NCI-H1930 (cell line): ENCODE results near the gene HAVCR2.

ENCODE experiments used
- DNase-seq, 2 experiments: peaks; one replicate each; lab custom pipeline; 2025; lab: John Stamatoyannopoulos, UW

Gene HAVCR2

DNA sequence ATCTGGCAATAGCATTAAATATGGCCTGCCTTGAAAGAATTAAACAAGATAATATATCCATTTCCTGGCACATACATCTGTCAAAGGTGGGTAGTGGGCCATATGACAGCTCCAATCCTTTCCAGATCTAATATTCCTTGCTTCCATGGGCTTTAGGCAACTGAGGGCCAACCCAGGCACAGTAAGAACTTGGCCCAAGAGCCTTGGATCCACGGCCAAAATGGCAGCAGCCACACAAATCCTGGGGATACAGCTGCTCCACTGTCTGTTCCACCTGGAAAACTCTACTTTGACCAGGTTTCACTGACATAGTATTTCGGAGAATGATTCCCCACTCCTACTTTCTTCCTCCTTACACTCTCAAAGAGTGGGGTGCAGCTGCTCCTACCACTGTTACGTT, 63.2 kb downstream of the HAVCR2 start:
- no peak for DNase-seq

- no peak for DNase-seq
Observed at GRCh38 chr5:157038568-157039187, 70.2 kb downstream of the HAVCR2 start.
